Gastrocnemius medialis (tissue), 4 donors: ENCODE measurements around the gene AUTS2. TPM values are rescaled to one million over a fixed set of nuclear protein-coding genes. Genes with fewer than 3 reads are reported as not detected.
"Not testable (repeated sequence)": the region's sequence is repeated elsewhere in the genome, so short reads cannot be mapped to it uniquely, and the experiment has no call there.

Source experiments
- ATAC-seq, 2 donors: fragments of 150-250 bp; one replicate each; pipeline ENCODE4 v1.9.1; 2016
- DNase-seq, 2 donors: peaks; one replicate each; pipeline ENCODE4 v3.0.0-alpha.2; 2019
- H3K27ac ChIP-seq, 4 donors: fragments of 200-600 bp; sonication (generic); 1 replicate in 1 of 4; 2 replicates in 3 of 4; pipeline ENCODE4 v1.5.1; 2016 to 2018; ENCODE audit warnings: mild to moderate bottlenecking in 2 of 4, moderate library complexity in 1 of 4
- H3K27me3 ChIP-seq, 3 donors: fragments of 200-600 bp; sonication (generic) in 2 of 3; 1 replicate in 1 of 3; 2 replicates in 2 of 3; pipeline versions ENCODE4 v1.5.1 to v1.6.0; 2016 to 2019; ENCODE audit warnings: mild to moderate bottlenecking in 1 of 3, moderate library complexity in 1 of 3
- H3K36me3 ChIP-seq, 2 donors: fragments of 200-600 bp; sonication (generic) in 1 of 2; one replicate each; pipeline ENCODE4 v1.5.1; 2017 to 2018
- H3K4me1 ChIP-seq, 2 donors: fragments of 200-600 bp; sonication (generic) in 1 of 2; one replicate each; pipeline ENCODE4 v1.5.1; 2016 to 2017; ENCODE audit warnings: mild to moderate bottlenecking in 2 of 2
- H3K4me3 ChIP-seq, 4 donors: fragments of 200-600 bp; sonication (generic) in 3 of 4; 1 replicate in 1 of 4; 2 replicates in 3 of 4; pipeline ENCODE4 v1.5.1; 2016 to 2019; ENCODE audit warnings: mild to moderate bottlenecking in 2 of 4
- H3K9me3 ChIP-seq, 3 donors: fragments of 200-600 bp; sonication (generic) in 2 of 3; 1 replicate in 1 of 3; 2 replicates in 2 of 3; pipeline ENCODE4 v1.5.1; 2016 to 2019
- CTCF ChIP-seq, 5 experiments: fragments of 450-650 bp in 3 of 5; fragments of 200-600 bp in 2 of 5; sonication (generic) in 2 of 5; IDR thresholded peaks in 4 of 5; conservative IDR thresholded peaks in 1 of 5; 1 replicate in 4 of 5; 2 replicates in 1 of 5; pipeline ENCODE4 v1.5.1; 2016 to 2019; ENCODE audit warnings: antibody characterized with exemption in 5 of 5, mild to moderate bottlenecking in 3 of 5, moderate library complexity in 3 of 5
- POLR2A ChIP-seq, 2 donors: fragments of 450-650 bp; IDR thresholded peaks; one replicate each; pipeline ENCODE4 v1.6.1; 2017; ENCODE audit warnings: antibody characterized with exemption in 2 of 2, mild to moderate bottlenecking in 2 of 2, moderate library complexity in 2 of 2
- in situ Hi-C, 4 donors: fragments of 200-750 bp; cut with MboI; loops; one replicate each; pipeline versions ENCODE4 v1.15.0 to v1.8.0; 2017; ENCODE audit warnings: low sequenced_read_pairs in 4 of 4
- intact Hi-C: fragments of 100-400 bp; cut with DNase I; formaldehyde crosslinking; loops from one replicate; pipeline ENCODE4 v1.15.1; 2023; ENCODE audit warnings: low total_unique reads
- total RNA-seq, 4 donors: library from RNA; depleted of rRNA; stranded (reverse); fragments of >200 nt; gene quantifications; one replicate each; pipeline versions ENCODE4 v1.1.0 to v1.2.3, GENCODE V29; 2016

AUTS2 gene
- total RNA-seq, 4 donors from 2014 or later: 2.5 to 16.2 (median 8.5) TPM

GRCh38 chr7:70646536-70647248, 1048.4 kb downstream of the AUTS2 start:
- Histone ChIP-seq H3K27me3 (no peaks in the 10 kb centered on the region), H3K9me3 (no peaks in the 10 kb centered on the region), H3K4me1 (peaks cover 8 to 9% of the 10 kb centered on the region in 2 donors), H3K36me3 (no peaks in the 10 kb centered on the region), H3K4me3 (no peak overlapping the region), H3K27ac (peak overlapping the region; percentile 4 to 44 (median 34))
- peak; percentile 83 to 91 for ATAC-seq
- peak; percentile 52 to 56 for DNase-seq
- in situ Hi-C loops: no loop called here
- intact Hi-C loops: no loop called here
- TF ChIP-seq CTCF (IDR thresholded peaks at IDR 0.05 in 4 of 5, conservative IDR thresholded peaks at IDR 0.05 in 1 of 5): no peak
- no peak for TF ChIP-seq POLR2A (IDR thresholded peaks at IDR 0.05)

GRCh38 chr7:70647801-70648498, 1049.7 kb downstream of the AUTS2 start:
- in situ Hi-C loops: no loop called here
- DNase-seq: no peak
- intact Hi-C loops: no loop called here
- Histone ChIP-seq H3K4me1 (peaks cover 8 to 9% of the 10 kb centered on the region in 2 donors), H3K27ac (no peak overlapping the region), H3K27me3 (no peaks in the 10 kb centered on the region), H3K4me3 (no peak overlapping the region), H3K36me3 (no peaks in the 10 kb centered on the region), H3K9me3 (no peaks in the 10 kb centered on the region)
- TF ChIP-seq POLR2A (IDR thresholded peaks at IDR 0.05) (no peak), CTCF (IDR thresholded peaks at IDR 0.05 in 4 of 5, conservative IDR thresholded peaks at IDR 0.05 in 1 of 5) (no peak)
- no peak for ATAC-seq

- H3K27me3 ChIP-seq, H3K4me3 ChIP-seq, ATAC-seq, H3K4me1 ChIP-seq, H3K27ac ChIP-seq, intact Hi-C loops, DNase-seq, H3K9me3 ChIP-seq, H3K36me3 ChIP-seq, in situ Hi-C loops: not testable (repeated sequence)
Measured at GRCh38 chr7:70648499-70648861, 1050.2 kb downstream of the AUTS2 start.

- H3K27me3 ChIP-seq: no peaks in the 10 kb centered on the region
- no peak overlapping the region for H3K4me3 ChIP-seq
- in situ Hi-C loops: no loop called here
- intact Hi-C loops: no loop called here
- ATAC-seq: no peak
- DNase-seq: no peak
- no peak for TF ChIP-seq POLR2A (IDR thresholded peaks at IDR 0.05)
- no peak for TF ChIP-seq CTCF (IDR thresholded peaks at IDR 0.05 in 4 of 5, conservative IDR thresholded peaks at IDR 0.05 in 1 of 5)
- H3K36me3 ChIP-seq: no peaks in the 10 kb centered on the region
- H3K4me1 ChIP-seq: peaks cover 8 to 9% of the 10 kb centered on the region in 2 donors
- H3K9me3 ChIP-seq: no peaks in the 10 kb centered on the region
- H3K27ac ChIP-seq: no peak overlapping the region
Measured at GRCh38 chr7:70649323-70649722, 1051.0 kb downstream of the AUTS2 start.

- Histone ChIP-seq H3K4me3 (no peak overlapping the region), H3K27me3 (no peaks in the 10 kb centered on the region), H3K36me3 (no peaks in the 10 kb centered on the region), H3K9me3 (no peaks in the 10 kb centered on the region), H3K4me1 (peaks cover 32 to 33% of the 10 kb centered on the region in 2 donors), H3K27ac (no peak overlapping the region)
- in situ Hi-C loops (no loop called here), intact Hi-C loops (no loop called here)
- TF ChIP-seq CTCF (IDR thresholded peaks at IDR 0.05 in 4 of 5, conservative IDR thresholded peaks at IDR 0.05 in 1 of 5) (no peak), POLR2A (IDR thresholded peaks at IDR 0.05) (no peak)
- DNase-seq: no peak
- ATAC-seq: no peak
Measured at GRCh38 chr7:70654146-70654545, 1055.9 kb downstream of the AUTS2 start.
